Stimulated activated CD8-positive, alpha-beta memory T cell treated with anti-CD3 and anti-CD28 coated beads, Interleukin-12 subunit alpha, Interleukin-12 subunit beta, amount 100 ng/mL, for 4 hours (primary cell): ENCODE data around the gene JAZF1.
"Not testable (repeated sequence)": the region's sequence is repeated elsewhere in the genome, so short reads cannot be mapped to it uniquely, and the experiment has no call there.

Source experiments
- DNase-seq: peaks from one replicate; pipeline ENCODE4 v3.0.0-alpha.2; 2020; ENCODE audit warnings: low read depth

Gene JAZF1

DNA sequence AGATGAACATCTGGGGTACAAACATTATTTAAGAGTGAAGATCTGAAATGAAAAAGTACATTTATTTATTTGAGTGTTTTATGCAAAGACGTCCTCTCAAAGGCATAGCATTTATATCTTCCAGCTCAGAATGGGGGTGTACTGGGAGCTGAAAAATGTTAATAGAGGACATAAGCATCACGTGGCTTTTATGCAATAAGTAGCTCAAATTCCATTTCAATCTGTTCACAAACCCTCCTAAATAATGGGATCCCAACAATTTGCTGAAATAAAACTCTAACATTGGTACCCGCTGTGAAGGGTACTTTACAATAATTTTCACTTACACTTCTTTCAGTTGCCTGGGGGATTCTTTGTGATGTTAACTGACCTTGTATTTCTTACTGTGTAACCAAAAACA, 268.7 kb downstream of the JAZF1 start:
- DNase-seq = no peak

DNA sequence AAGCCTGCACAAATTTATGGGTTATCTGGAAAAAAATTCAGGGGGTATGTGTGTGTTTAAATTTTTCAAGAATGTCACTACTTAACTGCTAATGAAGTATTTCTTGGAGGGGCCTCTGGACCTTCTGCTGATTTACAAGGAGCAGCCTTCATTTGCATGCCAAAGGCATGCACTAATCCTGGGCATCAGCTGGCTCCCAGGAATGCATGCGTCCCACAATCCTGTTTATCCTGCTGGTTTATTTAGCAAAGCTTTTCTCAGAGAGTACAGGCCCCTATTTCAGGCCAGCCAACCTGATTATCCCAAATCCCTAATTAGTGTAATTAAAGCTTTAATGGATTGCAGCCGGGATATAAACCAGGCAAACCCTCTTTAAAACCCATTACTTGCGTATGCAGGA, 270.3 kb downstream of the JAZF1 start:
- no peak for DNase-seq

DNA sequence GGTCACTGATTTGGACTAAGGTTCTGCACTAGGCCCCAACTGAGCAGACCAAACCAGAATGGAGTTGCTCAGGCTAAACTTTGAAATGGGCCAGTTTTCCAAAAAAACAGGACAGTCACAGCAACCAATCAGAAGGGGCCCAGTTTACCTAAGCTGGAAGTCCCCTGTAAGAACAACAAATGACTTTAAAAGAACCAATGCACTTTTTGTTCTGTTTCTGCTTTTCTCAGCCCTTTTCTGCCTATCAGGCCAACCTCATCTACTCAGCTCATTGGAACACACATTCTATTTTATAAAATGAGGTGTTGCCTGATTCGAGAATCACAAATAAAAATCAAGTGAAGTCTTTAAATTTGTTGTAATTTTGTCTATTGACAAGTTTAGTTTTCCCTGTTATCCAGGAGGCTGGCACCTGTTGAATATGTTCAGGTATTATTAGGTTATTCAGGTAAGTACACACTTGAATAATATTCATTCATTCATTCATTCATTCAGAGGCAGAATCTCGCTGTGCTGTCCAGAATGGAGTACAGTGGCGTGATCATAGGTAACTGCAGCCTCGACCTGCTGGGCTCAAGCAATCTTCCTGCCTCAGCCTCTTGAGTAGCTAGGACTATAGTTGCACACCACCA, 271.9 kb downstream of the JAZF1 start:
- DNase-seq = no peak

DNA sequence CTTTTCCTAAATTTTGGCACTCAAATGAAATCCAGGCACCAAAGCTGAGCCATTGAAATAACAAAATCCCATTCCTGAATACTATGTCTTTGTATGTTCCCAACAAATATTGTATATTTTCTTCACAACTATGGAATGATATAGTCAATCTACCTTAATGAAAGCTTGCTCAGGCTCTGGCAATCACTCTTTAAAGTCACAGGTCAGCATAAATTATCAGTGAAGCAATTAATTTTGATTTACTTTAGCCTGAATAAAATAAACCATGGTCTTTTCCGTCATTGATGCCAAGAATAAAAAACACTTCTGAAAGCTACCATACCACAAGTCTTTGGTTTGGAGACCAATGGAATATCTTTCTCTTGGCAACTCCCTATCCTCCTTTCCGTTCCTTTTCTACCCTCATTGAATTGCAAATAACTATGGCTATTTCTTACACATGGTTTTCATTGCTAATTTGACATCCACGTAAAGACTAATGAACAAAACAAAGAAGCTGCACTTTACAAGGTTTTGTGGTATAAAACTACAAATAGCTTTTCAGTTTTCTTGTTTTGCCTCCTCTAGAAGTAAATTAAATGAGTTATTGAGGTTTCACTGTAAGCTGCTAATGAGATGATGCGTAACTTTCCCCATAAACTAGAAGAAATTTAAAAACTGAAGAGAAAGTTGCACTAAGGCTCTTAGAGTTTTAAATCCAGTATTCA, 274.1 kb downstream of the JAZF1 start:
- no peak for DNase-seq

DNA sequence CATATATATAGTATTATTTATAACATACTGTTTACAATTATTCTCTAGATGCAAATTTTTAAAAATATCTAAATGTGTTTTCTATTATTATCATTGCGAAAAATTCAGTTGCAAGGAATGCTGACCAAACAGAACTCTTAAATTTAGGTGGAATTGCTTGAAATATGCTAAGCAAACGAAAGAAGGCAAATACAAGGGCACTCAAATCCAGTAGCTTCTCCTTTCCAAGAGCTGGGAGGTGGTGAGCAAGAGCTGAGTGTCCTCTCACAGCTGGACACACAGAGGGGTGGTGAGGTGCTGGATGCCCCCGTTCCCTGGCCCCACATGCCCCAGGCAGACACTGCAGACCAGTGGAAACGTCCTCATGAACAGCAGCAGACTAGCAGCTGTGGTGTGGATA, 274.6 kb downstream of the JAZF1 start:
- DNase-seq = no peak

DNA sequence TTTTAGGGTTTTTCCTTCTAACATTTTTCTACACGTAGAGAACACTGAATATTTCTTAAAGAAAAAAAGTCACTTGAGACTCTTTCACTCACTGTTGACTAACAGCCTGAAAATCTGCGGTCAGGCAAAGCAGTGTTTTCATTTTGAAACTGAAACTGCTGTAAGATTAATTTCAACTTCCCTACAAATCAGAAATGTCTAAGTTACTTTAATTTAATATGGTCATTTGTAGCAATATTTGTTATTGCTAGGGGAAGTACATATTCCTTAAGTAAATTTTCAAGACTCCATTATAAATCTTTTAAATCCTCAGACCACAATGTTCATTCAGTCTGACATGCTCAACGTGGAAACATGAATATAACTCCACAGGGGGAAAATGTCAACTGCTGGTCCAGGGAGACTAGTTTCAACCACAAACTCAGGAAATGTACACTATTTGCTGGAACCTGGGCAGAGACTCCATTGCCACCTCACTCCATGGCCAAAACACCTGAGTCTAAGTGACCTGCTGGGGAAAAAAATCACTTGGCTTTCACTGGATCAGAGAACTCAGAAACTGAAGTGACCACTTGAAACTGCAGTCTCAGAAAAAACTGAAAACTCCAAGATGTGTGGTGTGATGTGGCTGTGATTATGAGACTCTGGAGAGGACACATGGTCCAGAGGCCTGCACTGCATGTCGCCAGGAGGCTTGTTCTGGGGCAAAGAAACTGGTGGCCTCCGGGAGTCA, 279.4 kb downstream of the JAZF1 start:
- no peak for DNase-seq

DNA sequence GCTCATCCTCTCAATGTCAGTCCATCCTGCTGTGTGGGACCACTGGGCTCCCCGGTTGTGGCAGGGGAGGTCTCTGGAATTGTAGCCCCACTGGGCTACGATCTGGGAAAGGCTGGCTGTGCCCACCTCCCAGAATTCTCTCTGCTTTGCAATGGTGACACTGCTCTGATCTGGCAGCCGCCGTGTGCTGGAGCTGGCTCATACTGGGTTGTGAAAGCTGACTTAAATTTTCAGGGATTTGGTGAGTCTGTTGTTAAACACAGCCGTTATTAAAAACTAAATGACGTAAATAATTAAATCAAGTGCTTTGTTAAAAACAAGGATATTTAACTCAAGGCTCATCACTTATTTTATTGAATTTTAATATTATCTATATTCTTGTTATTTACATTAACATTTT, 280.6 kb downstream of the JAZF1 start:
- DNase-seq = no peak

DNA sequence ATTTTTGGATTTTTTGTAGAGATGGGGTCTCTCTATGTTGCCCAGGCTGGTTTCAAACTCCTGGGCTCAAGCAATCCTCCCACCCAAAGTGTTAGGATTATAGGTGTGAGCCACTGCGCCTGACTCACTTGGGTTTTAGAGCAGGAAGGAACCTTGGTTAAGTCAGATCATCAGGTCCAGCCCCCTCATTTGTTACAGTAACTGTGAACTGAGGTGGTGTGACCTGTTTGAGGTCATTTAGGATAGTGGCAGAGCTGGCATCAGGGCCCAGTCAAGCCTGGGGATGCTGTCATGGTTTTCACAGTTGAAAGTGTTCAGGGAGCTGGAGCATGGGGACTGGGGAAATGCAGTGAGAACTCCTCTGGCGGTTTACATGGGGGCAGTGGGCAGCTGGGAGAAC, 281.0 kb downstream of the JAZF1 start:
- no peak for DNase-seq

DNA sequence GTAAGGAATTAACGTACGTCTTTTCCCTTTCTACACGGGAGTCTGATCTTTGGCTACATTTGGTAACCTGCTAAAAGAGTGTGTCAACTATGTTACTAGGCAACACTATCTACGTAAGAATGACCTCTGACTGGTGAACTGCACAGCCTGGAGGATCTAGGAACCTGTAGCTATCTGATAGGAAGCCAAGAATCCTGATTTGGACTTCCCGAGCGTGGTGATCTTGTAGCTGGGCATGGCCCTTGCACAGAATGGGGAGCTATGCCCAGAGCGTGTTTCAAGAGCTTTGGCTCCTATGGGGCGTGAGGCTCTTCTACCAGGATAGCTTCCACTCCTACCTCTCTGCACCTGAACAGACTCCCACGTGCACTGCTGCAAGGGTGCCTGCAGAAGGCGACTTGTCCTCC, 283.2 kb downstream of the JAZF1 start:
- DNase-seq = no peak

DNA sequence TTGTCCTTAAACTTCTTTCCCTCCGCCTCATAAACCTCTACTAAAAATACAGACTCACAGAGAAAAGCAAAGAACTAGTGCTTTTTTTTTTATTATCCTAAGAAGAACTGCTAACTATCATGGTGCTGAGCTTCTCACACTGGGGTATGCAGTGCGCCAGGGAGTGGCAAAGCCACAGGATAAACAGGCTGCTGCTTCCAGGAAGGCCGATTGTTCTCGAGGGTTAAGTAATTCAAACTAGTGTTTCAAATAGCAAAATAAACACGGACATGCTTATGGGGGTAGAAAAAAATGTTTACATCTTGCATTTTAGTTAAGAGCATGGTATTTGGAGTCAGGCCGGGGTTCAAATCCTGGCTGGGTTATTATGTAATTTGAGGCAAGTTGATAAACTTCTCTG, 283.6 kb downstream of the JAZF1 start:
- DNase-seq = no peak

DNA sequence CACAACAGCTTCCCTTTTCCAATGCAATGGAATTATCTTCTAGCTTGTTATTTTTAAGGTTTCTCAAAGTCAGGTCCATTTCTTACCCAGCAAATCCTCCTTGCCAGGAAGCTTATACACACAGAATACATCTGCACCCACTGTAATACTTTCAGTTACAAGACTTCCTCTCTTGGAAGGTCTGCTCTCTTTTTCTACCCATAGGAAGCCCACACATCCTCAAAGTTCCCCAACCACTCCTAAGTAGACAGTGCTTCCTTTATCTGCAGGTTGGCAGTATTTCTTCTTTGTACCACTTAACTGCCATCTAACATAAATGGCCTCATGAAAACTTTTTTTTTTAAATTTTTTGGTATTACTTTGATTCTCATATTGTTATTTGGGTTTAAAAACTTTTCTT, 285.0 kb downstream of the JAZF1 start:
- no peak for DNase-seq

DNA sequence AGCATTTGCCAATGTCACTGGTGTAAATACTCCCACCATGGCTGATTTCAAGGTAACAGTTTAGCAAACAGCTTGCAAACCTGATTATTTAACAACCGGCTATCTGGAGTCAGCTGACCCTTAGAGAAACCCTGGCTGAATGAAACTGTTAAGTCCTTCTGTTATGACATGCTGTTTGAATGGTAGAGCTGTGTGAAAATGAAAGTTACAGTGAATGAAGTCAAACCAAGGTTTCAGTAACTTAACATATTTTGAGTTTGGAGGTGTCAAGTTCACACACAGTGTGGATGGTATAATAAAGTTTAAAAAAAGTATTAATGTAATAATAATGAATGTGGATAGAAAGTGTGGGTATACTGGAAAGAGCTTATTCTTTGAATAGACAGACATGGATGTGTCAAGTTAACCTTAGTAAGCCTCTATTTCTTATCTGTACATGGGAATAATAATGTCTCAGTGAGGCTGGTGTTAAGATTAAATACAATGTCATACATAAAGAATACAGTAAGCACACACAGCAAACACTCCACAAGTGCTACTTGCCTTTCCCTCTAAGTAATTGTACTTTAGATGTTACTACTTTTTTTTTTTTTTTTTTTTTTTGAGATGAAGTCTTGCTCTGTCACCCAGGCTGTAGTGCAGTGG, 290.3 kb downstream of the JAZF1 start:
- DNase-seq = no peak

DNA sequence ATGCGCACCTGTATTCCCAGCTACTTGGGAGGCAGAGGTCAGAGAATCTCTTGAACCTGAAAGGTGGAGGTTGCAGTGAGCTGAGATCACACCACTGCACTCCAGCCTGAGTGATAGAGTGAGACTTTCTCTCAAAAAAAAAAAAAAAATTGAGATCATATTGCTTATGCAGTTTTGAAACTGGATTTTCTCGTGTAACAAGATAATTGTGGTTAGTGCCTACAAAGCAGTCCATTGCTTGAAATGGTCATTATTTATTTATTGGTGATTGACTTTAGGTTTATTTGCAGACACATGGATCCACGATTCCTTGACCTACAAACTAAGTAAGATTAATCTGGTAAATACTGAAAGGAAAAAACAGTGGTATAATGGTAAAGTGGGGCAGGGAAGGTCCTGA, 290.8 kb downstream of the JAZF1 start:
- DNase-seq = no peak

DNA sequence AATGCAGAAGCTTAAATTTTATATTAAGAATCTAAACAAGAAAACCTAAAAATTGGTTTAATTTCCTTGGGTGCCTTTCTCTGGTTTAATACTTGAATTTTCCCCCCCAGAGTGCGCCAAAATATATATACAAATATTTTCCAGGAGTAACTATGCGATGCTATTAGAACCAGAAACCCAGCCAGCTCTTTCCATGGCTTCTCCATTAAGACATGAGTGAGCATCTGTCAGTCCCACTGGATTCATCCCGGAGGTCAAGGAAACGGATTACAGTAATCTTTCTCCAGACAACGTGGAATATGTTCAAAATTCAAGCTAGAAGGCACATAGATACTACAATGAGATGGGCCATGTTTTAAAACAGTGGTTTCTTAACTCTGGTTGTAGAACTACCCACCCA, 291.9 kb downstream of the JAZF1 start:
- DNase-seq = no peak

DNA sequence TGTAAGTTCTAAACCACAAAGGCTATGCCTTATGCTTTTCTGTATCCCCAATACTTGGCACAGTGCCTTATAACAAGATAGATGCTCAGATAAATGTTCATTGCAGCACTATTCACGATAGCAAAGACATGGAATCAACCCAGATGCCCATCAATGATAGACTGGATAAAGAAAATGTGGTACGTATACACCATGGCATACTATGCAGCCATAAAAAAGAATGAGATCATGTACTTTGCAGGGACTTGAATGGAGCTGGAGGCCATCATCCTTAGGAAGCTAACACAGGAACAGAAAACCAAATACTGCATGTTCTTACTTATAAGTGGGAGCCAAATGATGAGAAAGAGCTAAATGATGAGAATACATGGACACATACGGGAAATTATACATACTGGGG, 293.9 kb downstream of the JAZF1 start:
- not testable (repeated sequence) for DNase-seq

DNA sequence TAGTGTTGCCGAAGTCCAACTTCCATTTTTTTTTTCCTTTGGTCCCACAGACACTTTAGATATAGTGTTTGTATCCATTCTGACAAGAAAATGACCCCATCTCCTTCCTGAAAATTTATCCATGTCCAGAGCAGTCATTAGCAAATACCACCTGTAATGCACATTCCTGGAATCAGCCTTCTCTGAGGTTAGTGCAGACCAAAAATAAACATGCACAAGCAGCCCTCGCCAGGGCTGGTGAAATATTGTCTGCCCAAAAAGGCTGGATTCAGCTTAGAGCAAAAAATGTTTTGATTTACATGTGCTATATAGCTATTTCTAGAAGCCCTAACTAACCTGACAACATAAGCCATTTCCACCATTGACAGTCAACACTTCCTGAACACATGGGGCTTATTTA, 294.9 kb downstream of the JAZF1 start:
- DNase-seq = no peak

DNA sequence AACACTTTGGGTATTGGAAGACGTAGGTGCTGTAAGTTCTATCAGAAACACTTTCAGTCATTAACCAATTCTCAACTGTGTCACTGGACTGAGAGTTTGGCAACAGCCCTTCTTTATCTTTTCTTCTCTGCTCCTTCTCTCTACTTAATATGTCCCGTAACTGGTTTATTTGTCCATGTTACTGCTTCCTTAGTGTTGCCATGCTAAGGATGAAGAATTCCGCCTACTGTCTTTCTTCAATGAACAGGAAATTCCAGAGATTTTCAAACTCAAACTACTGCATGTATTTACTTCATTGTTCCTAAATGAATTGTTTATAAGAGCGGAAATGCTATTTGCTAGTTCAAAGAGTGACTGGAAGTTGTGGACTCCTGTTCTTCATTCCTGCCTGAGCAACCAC, 296.9 kb downstream of the JAZF1 start:
- no peak for DNase-seq

DNA sequence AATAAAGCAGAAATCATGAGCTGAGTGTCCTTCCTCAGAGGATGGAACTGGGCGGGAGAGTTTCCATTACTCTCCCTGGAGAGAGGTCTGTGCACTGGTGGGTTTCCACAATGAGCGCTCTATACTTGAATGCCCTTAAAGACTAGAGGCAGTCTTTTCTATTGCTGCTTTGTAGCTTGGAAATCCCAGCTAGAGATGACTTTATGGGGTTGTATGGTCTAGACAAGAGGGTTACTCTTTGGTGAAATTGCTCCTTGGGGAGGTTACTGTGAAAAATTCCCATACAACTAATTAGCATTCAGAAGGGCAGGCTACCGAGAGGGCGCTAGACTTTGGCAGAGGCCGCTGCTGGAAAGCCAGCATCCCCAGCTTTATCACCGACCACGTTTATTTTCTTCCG, 303.8 kb downstream of the JAZF1 start:
- no peak for DNase-seq

DNA sequence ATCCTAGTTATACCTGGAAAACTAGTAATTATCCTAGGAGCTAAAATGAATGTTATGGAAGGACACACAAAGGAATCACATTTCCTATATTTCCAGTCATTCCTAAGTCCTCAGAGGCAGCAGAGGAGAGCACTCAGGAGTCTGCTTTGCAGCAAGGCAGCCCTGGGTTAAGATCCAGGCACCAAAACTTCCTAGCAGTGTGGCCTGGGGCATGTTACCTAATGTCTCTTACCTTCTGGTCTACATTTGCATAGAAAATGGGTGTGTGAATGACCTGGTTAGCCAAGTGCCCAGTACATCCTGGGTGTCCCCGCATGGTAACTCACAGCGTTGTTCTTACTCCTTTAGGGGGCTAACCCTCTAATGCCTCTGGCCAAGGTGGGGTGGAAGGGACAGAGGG, 304.8 kb downstream of the JAZF1 start:
- no peak for DNase-seq

DNA sequence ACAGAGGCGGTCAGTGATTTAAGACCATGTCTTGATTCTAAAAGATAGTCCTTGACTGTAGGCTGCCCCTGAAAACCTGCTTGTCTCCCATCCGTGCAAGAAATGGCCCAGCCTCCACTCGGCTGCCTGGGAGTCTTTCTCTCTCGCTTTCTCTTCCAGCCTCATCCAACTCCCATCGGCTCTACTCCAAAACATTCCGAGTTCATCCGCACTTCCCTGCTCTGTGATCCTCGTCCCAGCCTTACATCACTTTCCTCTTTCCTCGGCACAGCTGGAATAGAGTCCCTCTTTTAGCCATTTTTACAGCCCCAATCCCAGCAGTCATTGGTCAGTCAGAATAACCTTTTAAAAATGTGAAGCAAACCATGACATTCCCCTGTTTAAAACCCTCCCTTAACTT, 305.5 kb downstream of the JAZF1 start:
- no peak for DNase-seq

DNA sequence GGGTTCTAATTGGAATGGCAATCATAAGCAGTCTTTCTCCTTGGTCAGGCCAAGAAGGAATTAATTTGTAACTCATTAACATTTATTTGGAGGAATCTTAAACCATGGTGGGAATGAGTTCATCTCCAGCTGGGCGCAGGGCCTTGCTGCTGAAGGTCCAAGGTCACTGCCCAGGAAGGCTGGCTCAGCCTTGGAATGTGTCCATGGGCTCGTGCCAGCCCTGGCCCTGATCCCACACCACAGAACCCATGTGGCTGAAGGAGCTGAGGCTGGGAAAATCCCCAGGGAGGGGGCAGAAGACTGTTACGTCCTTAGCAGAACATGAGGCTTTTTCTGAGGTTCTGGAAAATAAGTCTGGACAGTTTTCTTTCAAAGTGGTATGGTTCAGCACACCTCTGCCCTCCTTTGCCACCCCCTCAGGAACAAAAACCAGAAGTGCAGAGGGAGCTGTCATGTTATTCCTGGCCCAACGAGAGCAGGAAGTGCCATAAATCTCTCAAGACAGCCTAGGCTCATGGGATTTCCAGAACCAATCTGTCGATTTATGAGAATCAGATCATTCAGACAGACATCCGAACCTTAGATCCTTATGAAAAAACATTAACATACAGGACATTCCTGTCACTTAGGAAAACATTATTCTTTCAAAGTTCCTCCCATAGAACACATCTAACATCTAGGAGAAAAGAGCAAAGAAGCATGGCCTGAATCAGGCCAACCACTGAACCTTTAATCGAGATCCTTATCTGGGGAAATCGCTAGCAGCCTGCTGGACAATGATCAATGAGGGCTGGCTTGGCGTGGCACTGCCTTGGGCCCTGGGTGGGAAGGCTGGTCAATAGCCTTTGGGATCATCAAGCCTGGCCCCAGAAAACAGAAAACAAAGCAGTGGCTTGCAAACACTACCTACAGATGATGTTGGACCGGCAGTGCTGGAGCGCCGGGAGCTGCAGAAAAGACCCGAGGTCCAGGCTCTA, 306.3 kb downstream of the JAZF1 start:
- DNase-seq = no peak
